Tibial nerve (tissue), 4 donors: ENCODE measurements around the gene PRR15L. TPM values are rescaled to one million over a fixed set of nuclear protein-coding genes. Genes with fewer than 3 reads are reported as not detected.

Source experiments
- DNase-seq, 2 donors: peaks; one replicate each; pipeline ENCODE4 v3.0.0-alpha.2; 2019; ENCODE audit warnings: low spot score in 2 of 2
- H3K27ac ChIP-seq, 4 donors: fragments of 200-600 bp; sonication (generic) in 3 of 4; one replicate each; pipeline ENCODE4 v1.5.1; 2017 to 2019; ENCODE audit warnings: mild to moderate bottlenecking in 1 of 4
- H3K27me3 ChIP-seq, 2 donors: fragments of 200-600 bp; sonication (generic) in 1 of 2; one replicate each; pipeline versions ENCODE4 v1.5.1 to v1.6.0; 2017 to 2019
- H3K36me3 ChIP-seq, 3 donors: fragments of 200-600 bp; sonication (generic); one replicate each; pipeline ENCODE4 v1.5.1; 2018 to 2019
- H3K4me1 ChIP-seq, 4 donors: fragments of 200-600 bp; sonication (generic) in 3 of 4; one replicate each; pipeline ENCODE4 v1.5.1; 2017 to 2019
- H3K4me3 ChIP-seq, 4 donors: fragments of 200-600 bp; sonication (generic) in 3 of 4; one replicate each; pipeline ENCODE4 v1.5.1; 2017 to 2019; ENCODE audit warnings: mild to moderate bottlenecking in 1 of 4, moderate library complexity in 1 of 4
- H3K9me3 ChIP-seq, 4 donors: fragments of 200-600 bp; sonication (generic) in 3 of 4; one replicate each; pipeline ENCODE4 v1.5.1; 2017 to 2019
- EP300 ChIP-seq, 2 donors: sonication (generic); formaldehyde crosslinking; IDR thresholded peaks; one replicate each; pipeline ENCODE4 v1.6.1; 2017; ENCODE audit warnings: antibody characterized with exemption in 2 of 2, mild to moderate bottlenecking in 1 of 2
- POLR2A ChIP-seq, 2 donors: fragments of 450-650 bp; IDR thresholded peaks; one replicate each; pipeline ENCODE4 v1.6.1; 2017; ENCODE audit warnings: antibody characterized with exemption in 2 of 2, mild to moderate bottlenecking in 2 of 2, moderate library complexity in 2 of 2
- WGBS, 2 donors: methylation state at CpG; one replicate each; pipeline ENCODE4 v1.1.5; 2018; 5-methylcytosine and 5-hydroxymethylcytosine counted together
- total RNA-seq, 4 donors: library from RNA; depleted of rRNA; stranded (reverse); fragments of >200 nt; gene quantifications; one replicate each; pipeline ENCODE4 v1.1.0, GENCODE V29; 2016
- TF ChIP-seq, protein P1 (sequence below), 5 experiments: fragments of 200-600 bp in 3 of 5; fragments of 450-650 bp in 2 of 5; sonication (generic) in 3 of 5; IDR thresholded peaks; one replicate each; pipeline ENCODE4 v1.5.1; 2016 to 2019; ENCODE audit warnings: antibody characterized with exemption in 5 of 5, mild to moderate bottlenecking in 3 of 5, moderate library complexity in 2 of 5

The PRR15L gene
- total RNA-seq, 4 donors from 2014 or later: not detected

DNA sequence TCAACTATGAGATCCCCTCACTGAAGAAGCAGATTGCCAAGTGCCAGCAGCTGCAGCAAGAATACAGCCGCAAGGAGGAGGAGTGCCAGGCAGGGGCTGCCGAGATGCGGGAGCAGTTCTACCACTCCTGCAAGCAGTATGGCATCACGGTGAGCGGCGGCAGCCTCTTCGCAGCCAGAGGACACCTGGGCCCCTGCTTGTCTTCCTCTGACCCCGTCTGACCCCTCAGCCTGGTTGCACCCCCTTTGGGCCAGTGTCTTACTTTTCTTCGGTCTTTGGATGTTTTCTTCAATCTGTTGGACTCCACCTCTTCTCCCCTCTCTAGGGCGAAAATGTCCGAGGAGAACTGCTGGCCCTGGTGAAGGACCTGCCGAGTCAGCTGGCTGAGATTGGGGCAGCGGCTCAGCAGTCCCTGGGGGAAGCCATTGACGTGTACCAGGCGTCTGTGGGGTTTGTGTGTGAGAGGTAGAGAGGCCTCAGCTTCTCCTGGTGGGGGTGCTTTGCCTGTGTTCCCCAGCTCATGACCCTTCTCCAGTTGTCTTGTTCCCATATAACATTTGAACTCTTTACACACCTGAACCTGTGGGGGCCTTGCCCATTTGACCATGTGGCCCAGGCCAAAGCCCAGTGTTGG is 17.6 kb upstream of the PRR15L start:
- H3K27ac ChIP-seq: no peak overlapping the region
- H3K27me3 ChIP-seq: no peaks in the 10 kb centered on the region
- DNase-seq: no peak
- H3K9me3 ChIP-seq: no peaks in the 10 kb centered on the region
- no peak overlapping the region for H3K4me3 ChIP-seq
- 77 to 82% methylated on average over 15 of the region's 15 CpGs for WGBS, 2 donors
- H3K4me1 ChIP-seq: peaks cover 0 to 25% (median 3%) of the 10 kb centered on the region in 4 donors
- H3K36me3 ChIP-seq: peaks cover 0 to 71% (median 22%) of the 10 kb centered on the region in 3 donors
- TF ChIP-seq, protein P1, sequence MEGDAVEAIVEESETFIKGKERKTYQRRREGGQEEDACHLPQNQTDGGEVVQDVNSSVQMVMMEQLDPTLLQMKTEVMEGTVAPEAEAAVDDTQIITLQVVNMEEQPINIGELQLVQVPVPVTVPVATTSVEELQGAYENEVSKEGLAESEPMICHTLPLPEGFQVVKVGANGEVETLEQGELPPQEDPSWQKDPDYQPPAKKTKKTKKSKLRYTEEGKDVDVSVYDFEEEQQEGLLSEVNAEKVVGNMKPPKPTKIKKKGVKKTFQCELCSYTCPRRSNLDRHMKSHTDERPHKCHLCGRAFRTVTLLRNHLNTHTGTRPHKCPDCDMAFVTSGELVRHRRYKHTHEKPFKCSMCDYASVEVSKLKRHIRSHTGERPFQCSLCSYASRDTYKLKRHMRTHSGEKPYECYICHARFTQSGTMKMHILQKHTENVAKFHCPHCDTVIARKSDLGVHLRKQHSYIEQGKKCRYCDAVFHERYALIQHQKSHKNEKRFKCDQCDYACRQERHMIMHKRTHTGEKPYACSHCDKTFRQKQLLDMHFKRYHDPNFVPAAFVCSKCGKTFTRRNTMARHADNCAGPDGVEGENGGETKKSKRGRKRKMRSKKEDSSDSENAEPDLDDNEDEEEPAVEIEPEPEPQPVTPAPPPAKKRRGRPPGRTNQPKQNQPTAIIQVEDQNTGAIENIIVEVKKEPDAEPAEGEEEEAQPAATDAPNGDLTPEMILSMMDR (IDR thresholded peaks at IDR 0.05): no peak
- TF ChIP-seq POLR2A (IDR thresholded peaks at IDR 0.05) (no peak), EP300 (IDR thresholded peaks at IDR 0.05) (no peak)

DNA sequence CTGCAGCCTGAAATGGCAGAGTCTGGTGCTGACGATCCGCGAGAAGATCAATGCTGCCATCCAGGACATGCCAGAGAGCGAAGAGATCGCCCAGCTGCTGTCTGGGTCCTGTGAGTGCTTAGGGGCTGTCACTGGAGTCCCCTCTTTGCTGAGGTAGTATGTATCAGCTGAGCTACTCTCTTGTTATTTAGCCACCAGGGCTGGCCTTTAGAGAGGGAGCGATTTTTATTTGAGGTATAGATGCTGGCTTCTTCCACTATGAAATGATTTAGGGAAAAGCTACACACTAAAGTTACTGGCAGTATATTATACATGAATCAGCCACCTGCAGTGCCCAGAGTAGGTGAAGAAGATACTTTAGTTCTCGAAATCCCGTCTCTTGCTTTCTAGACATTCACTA is 15.9 kb upstream of the PRR15L start:
- Histone ChIP-seq H3K36me3 (peaks cover 0 to 53% (median 12%) of the 10 kb centered on the region in 3 donors), H3K4me1 (peaks cover 0 to 29% (median 3%) of the 10 kb centered on the region in 4 donors)

DNA sequence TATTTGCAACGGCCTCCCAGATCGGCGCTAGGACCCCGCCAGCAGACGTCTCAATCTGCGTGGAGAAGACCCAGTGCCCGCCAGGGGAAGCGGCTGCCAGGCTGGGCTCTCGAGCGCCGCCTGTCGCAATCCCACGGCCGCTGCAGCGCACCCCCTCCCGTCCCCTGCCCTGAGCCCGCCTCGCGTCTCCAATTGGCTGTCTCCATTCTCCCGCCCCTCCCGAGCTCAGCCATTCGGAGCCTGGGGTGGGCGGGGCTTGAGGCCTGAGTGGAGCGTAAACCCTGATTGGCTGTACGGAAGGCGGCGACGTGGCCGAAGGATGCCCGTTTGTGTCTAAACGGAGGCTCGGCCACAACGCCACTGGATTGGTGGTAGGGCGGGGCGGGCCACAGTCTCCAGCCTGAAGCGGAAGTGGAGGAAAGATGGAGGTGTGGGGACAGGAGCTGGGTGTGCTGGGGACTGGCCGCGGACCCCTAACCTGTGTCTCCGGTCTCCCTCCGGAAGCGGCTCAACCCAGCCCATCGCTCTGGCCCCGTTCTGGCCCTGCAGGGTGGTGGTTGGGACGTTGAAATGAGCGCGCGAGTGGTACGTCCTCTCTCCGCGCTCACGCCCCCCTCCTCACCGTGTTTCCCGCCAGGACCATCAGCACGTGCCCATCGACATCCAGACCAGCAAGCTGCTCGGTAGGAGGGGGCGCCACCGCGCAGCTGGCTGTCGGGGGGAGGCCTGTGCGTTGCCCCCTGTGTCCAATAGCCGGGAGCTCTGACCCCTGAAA is 13.2 kb upstream of the PRR15L start, which contains the start of gene CDK5RAP3:
Gene CDK5RAP3 (plus strand): TSS at position 389 of the 775 bp plus-strand sequence. CDS start 34 bp downstream, at position 423.
- Histone ChIP-seq H3K36me3 (peaks cover 0 to 27% (median 9%) of the 10 kb centered on the region in 3 donors), H3K9me3 (no peaks in the 10 kb centered on the region), H3K4me1 (peaks cover 0 to 43% (median 10%) of the 10 kb centered on the region in 4 donors), H3K27ac (peak within 1 kb of the TSS; percentile 70 to 95 (median 86)), H3K4me3 (peak within 1 kb of the TSS; percentile 65 to 100 (median 84)), H3K27me3 (no peaks in the 10 kb centered on the region)
- peak; percentile 48 to 83 for TF ChIP-seq POLR2A (IDR thresholded peaks at IDR 0.05)
- TF ChIP-seq EP300 (IDR thresholded peaks at IDR 0.05): peak; percentile 80 to 91
- TF ChIP-seq, protein P1 (IDR thresholded peaks at IDR 0.05): peak; percentile 93 to 99 (median 98)
- peak; percentile 100 for DNase-seq
- 0 to 1% methylated on average over 31 to 47 of the region's 62 CpGs for whole genome bisulfite sequencing, 2 donors

More for the DNA sequence above, 15.9 kb upstream of the PRR15L start:
- TF ChIP-seq POLR2A (IDR thresholded peaks at IDR 0.05) (no peak), EP300 (IDR thresholded peaks at IDR 0.05) (no peak)
- TF ChIP-seq, protein P1 (IDR thresholded peaks at IDR 0.05): no peak
- 94% methylated on average over 8 of the region's 8 CpGs for WGBS, 2 donors
- Histone ChIP-seq H3K9me3 (no peaks in the 10 kb centered on the region), H3K4me3 (no peak overlapping the region), H3K27ac (no peak overlapping the region), H3K27me3 (no peaks in the 10 kb centered on the region)
- no peak for DNase-seq

DNA sequence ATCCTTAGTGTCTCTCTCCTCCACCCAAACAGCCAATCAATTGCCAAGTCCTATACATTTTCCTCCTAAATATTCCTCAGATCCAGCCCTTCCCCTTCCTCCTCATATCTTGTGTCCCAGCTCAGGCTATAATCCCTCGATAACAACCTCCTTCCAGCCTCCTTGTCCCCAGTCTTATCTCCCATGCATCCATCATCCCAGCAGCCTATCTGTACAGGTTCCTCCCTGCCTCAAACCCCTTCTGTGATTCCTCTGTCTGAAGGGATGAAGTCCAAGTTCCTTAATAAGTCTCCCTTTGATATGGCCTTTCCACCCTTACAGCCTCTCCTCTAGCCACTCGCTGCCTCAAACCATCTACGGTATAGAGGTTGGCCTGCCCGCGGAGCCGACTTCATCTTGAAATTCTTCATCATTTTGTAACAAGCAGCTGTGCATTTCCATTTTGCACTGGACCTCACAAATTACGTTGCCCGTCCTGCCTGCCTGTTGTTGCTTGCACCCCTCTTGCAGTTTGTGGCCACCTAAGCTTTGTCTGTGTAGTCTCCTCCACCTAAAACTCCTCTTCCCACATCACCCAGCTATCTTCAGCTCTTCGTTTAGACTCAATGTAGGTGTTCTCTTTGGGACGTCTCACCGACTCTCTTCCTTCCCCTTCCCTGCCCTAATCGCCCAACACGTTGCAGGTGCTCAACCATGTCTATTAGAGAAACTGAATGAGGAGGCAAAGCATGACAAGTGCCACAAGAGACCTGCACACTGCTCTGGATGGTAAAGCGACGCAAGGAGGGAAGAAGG is 12.4 kb upstream of the PRR15L start:
- peak overlapping the region in 1 of 4 donors; percentile 95 for H3K27ac ChIP-seq
- peak overlapping the region; percentile 24 to 100 (median 72) for H3K4me3 ChIP-seq
- H3K36me3 ChIP-seq: peaks cover 0 to 19% (median 4%) of the 10 kb centered on the region in 3 donors

More for the DNA sequence above, 12.4 kb upstream of the PRR15L start:
- Histone ChIP-seq H3K9me3 (no peaks in the 10 kb centered on the region), H3K4me1 (peaks cover 0 to 46% (median 10%) of the 10 kb centered on the region in 4 donors), H3K27me3 (no peaks in the 10 kb centered on the region)
- no peak for TF ChIP-seq POLR2A (IDR thresholded peaks at IDR 0.05)
- no peak for TF ChIP-seq EP300 (IDR thresholded peaks at IDR 0.05)
- TF ChIP-seq, protein P1 (IDR thresholded peaks at IDR 0.05): no peak
- WGBS, 2 donors: 47 to 50% methylated on average over 15 of the region's 15 CpGs
- DNase-seq: no peak
